Activated CD8-positive, alpha-beta T cell treated with anti-CD3 and anti-CD28 coated beads for 36 hours (primary cell): ENCODE measurements around the gene COL1A1. TPM values are rescaled to one million over a fixed set of nuclear protein-coding genes. Genes with fewer than 3 reads are reported as not detected.

Experiments
- ATAC-seq: fragments of 200-7000 bp; cut with Tn5 transposase; one replicate; pipeline ENCODE4 v1.10.0; 2021; ENCODE audit warnings: mild to moderate bottlenecking, moderate library complexity
- CTCF ChIA-PET: fragments of 350-600 bp; sonication (Branson Sonifier 250); formaldehyde crosslinking; loops from one replicate; lab custom pipeline; 2021; ENCODE audit warnings: antibody characterized with exemption; lab: Charles Lee
- POLR2A ChIA-PET: fragments of 350-600 bp; sonication (Branson Sonifier 250); formaldehyde crosslinking; loops from one replicate; lab custom pipeline; 2021; ENCODE audit warnings: antibody characterized with exemption; lab: Charles Lee
- DNase-seq: peaks from one replicate; pipeline ENCODE4 v3.0.0-alpha.2; 2020
- H3K27ac Mint-ChIP-seq: one replicate; pipeline ENCODE4 v1.8.0; 2021; ENCODE audit warnings: mild to moderate bottlenecking, mixed read lengths
- H3K27me3 Mint-ChIP-seq: one replicate; pipeline ENCODE4 v1.8.0; 2021; ENCODE audit warnings: mixed read lengths
- H3K36me3 Mint-ChIP-seq: one replicate; pipeline ENCODE4 v1.8.0; 2021; ENCODE audit warnings: low read depth, mixed read lengths
- H3K4me1 Mint-ChIP-seq: one replicate; pipeline ENCODE4 v1.8.0; 2021; ENCODE audit warnings: low read depth, mixed read lengths
- H3K4me3 Mint-ChIP-seq: one replicate; pipeline ENCODE4 v1.8.0; 2021; ENCODE audit warnings: mild to moderate bottlenecking, moderate library complexity, mixed read lengths
- H3K9me3 Mint-ChIP-seq: one replicate; pipeline ENCODE4 v1.8.0; 2021; ENCODE audit warnings: mixed read lengths
- CTCF ChIP-seq: fragments of 200-600 bp; IDR thresholded peaks from one replicate; pipeline ENCODE4 v1.8.0; 2022; ENCODE audit warnings: antibody characterized with exemption, mild to moderate bottlenecking
- intact Hi-C: fragments of 100-400 bp; cut with micrococcal nuclease; formaldehyde crosslinking; loops from one replicate; pipeline ENCODE4 v1.10.0; 2022
- total RNA-seq, 2 experiments: library from RNA; stranded (reverse); gene quantifications; one replicate each; pipeline ENCODE4 v1.2.3, GENCODE V29; 2021

The COL1A1 gene
- total RNA-seq, 2 experiments from 2014 or later = 0.92 to 1.0 TPM

GRCh38 chr17:50198026-50198669, 3.3 kb downstream of the COL1A1 start:
- no peak overlapping the region for H3K27ac Mint-ChIP-seq
- TF ChIP-seq CTCF = peak; percentile 77
- peaks cover 21% of the 10 kb centered on the region for H3K4me1 Mint-ChIP-seq
- peaks cover 34% of the 10 kb centered on the region for H3K27me3 Mint-ChIP-seq
- CTCF ChIA-PET = interaction anchor here (0.6 to 2.5 kb wide), 17 partner anchors 20 to 125 kb away, joined by 3 to 27 read pairs (median 4); partner anchors contain the start of gene SGCA
- no peaks in the 10 kb centered on the region for H3K36me3 Mint-ChIP-seq
- no peak overlapping the region for H3K4me3 Mint-ChIP-seq
- POLR2A ChIA-PET = no interaction called here
- intact Hi-C loops = loop anchor here (2.0 kb wide), 1 partner anchor 29 kb away; no protein-coding TSS in a partner anchor
- ATAC-seq = peak; percentile 17
- H3K9me3 Mint-ChIP-seq = no peaks in the 10 kb centered on the region
- peak; percentile 84 for DNase-seq

- ChIA-PET POLR2A (no interaction called here), CTCF (interaction anchor here (1.1 to 2.5 kb wide), 12 partner anchors 17 to 103 kb away, joined by 3 to 27 read pairs (median 5); partner anchors contain the start of gene TMEM92)
- H3K4me1 Mint-ChIP-seq = peaks cover 22% of the 10 kb centered on the region
- ATAC-seq = no peak
- peaks cover 22% of the 10 kb centered on the region for H3K27me3 Mint-ChIP-seq
- no peak overlapping the region for H3K27ac Mint-ChIP-seq
- H3K4me3 Mint-ChIP-seq = no peak overlapping the region
- DNase-seq = no peak
- intact Hi-C loops = no loop called here
- no peak for TF ChIP-seq CTCF
- no peaks in the 10 kb centered on the region for H3K9me3 Mint-ChIP-seq
- no peaks in the 10 kb centered on the region for H3K36me3 Mint-ChIP-seq
Measured at GRCh38 chr17:50196826-50197225, 4.6 kb downstream of the COL1A1 start.

GRCh38 chr17:50196036-50196435, 5.4 kb downstream of the COL1A1 start:
- no peak for TF ChIP-seq CTCF

GRCh38 chr17:50194934-50195865, 6.2 kb downstream of the COL1A1 start:
- Mint-ChIP-seq H3K4me3 (no peak overlapping the region), H3K36me3 (no peaks in the 10 kb centered on the region), H3K4me1 (peaks cover 13% of the 10 kb centered on the region), H3K9me3 (no peaks in the 10 kb centered on the region), H3K27ac (no peak overlapping the region), H3K27me3 (peaks cover 11% of the 10 kb centered on the region)
- no peak for TF ChIP-seq CTCF
- POLR2A ChIA-PET = no interaction called here
- intact Hi-C loops = no loop called here
- DNase-seq (no peak), ATAC-seq (no peak)
- CTCF ChIA-PET = interaction anchor here (0.6 to 1.0 kb wide), 2 partner anchors 25 to 26 kb away, joined by 3 to 5 read pairs; no protein-coding TSS in a partner anchor

More at GRCh38 chr17:50196036-50196435, 5.4 kb downstream of the COL1A1 start:
- no peak overlapping the region for H3K4me3 Mint-ChIP-seq
- no peak for DNase-seq
- no peaks in the 10 kb centered on the region for H3K9me3 Mint-ChIP-seq
- H3K27me3 Mint-ChIP-seq = peaks cover 16% of the 10 kb centered on the region
- no peak overlapping the region for H3K27ac Mint-ChIP-seq
- CTCF ChIA-PET = interaction anchor here (1.0 to 2.2 kb wide), 5 partner anchors 17 to 101 kb away, joined by 4 to 16 read pairs (median 5); no protein-coding TSS in a partner anchor
- no peak for ATAC-seq
- peaks cover 18% of the 10 kb centered on the region for H3K4me1 Mint-ChIP-seq
- H3K36me3 Mint-ChIP-seq = no peaks in the 10 kb centered on the region
- intact Hi-C loops = no loop called here
- POLR2A ChIA-PET = no interaction called here
